ENCODE data around the gene EFCAB7. TPM values are rescaled to one million over a fixed set of nuclear protein-coding genes. Genes with fewer than 3 reads are reported as not detected.

Gene EFCAB7
- total RNA-seq, 1 donor from 2014 or later, result 20.4 TPM

GRCh38 chr1:63509718-63510117 lies 13.6 kb upstream of the EFCAB7 start:
- no peak overlapping the region for H3K4me2 ChIP-seq
- peaks cover 17% of the 10 kb centered on the region for H3K79me2 ChIP-seq (ENCODE audit: low read depth)
- Mint-ChIP-seq H3K9me3 (peaks cover 13% of the 10 kb centered on the region), H3K27me3 (ENCODE audit: insufficient read depth, low read depth) (peaks cover 2% of the 10 kb centered on the region), H3K36me3 (peaks cover 26% of the 10 kb centered on the region), H3K4me1 (no peaks in the 10 kb centered on the region), H3K4me3 (no peak overlapping the region), H3K27ac (no peak overlapping the region)
- no peak for TF ChIP-seq EZH2 (IDR thresholded peaks at IDR 0.05)
- TF ChIP-seq EZH2phosphoT487 (IDR thresholded peaks at IDR 0.05), result no peak
- no peak for TF ChIP-seq CTCF (IDR thresholded peaks at IDR 0.05)
- H3K4me3 ChIP-seq, result no peak overlapping the region
- no peaks in the 10 kb centered on the region for H3K4me1 ChIP-seq
- H3K36me3 ChIP-seq, result peaks cover 15% of the 10 kb centered on the region
- no peak for DNase-seq (ENCODE audit: low spot score)
- peaks cover 11% of the 10 kb centered on the region for H3K9me3 ChIP-seq (ENCODE audit: low read depth)
- H2AFZ ChIP-seq (replicated peaks), result no peak overlapping the region
- H3F3A ChIP-seq (ENCODE audit: low read depth), result no peaks in the 10 kb centered on the region
- H4K20me1 ChIP-seq (ENCODE audit: low read depth), result no peaks in the 10 kb centered on the region
- H3K27me3 ChIP-seq, result no peaks in the 10 kb centered on the region
- H3K27ac ChIP-seq, result no peak overlapping the region
- no peak overlapping the region for H3K9ac ChIP-seq

- Mint-ChIP-seq H3K27me3 (ENCODE audit: insufficient read depth, low read depth) (peaks cover 2% of the 10 kb centered on the region), H3K9me3 (peaks cover 14% of the 10 kb centered on the region)
Observed at GRCh38 chr1:63512584-63512983, 10.7 kb upstream of the EFCAB7 start.

GRCh38 chr1:63516629-63517028 lies 6.7 kb upstream of the EFCAB7 start:
- Mint-ChIP-seq H3K27ac (no peak overlapping the region), H3K4me3 (no peak overlapping the region), H3K4me1 (no peaks in the 10 kb centered on the region), H3K36me3 (peaks cover 9% of the 10 kb centered on the region), H3K9me3 (peaks cover 12% of the 10 kb centered on the region), H3K27me3 (ENCODE audit: insufficient read depth, low read depth) (peaks cover 2% of the 10 kb centered on the region)
- no peaks in the 10 kb centered on the region for H3K4me1 ChIP-seq
- H3K4me3 ChIP-seq, result no peak overlapping the region
- no peak for DNase-seq (ENCODE audit: low spot score)
- no peaks in the 10 kb centered on the region for H3F3A ChIP-seq (ENCODE audit: low read depth)
- H3K4me2 ChIP-seq, result no peak overlapping the region
- no peak overlapping the region for H3K9ac ChIP-seq
- TF ChIP-seq EZH2 (IDR thresholded peaks at IDR 0.05) (no peak), EZH2phosphoT487 (IDR thresholded peaks at IDR 0.05) (no peak), CTCF (IDR thresholded peaks at IDR 0.05) (no peak)
- H3K27me3 ChIP-seq, result no peaks in the 10 kb centered on the region
- H4K20me1 ChIP-seq (ENCODE audit: low read depth), result no peaks in the 10 kb centered on the region
- no peak overlapping the region for H3K27ac ChIP-seq
- H3K9me3 ChIP-seq (ENCODE audit: low read depth), result peaks cover 11% of the 10 kb centered on the region
- H3K36me3 ChIP-seq, result no peaks in the 10 kb centered on the region
- no peak overlapping the region for H2AFZ ChIP-seq (replicated peaks)
- peaks cover 49% of the 10 kb centered on the region for H3K79me2 ChIP-seq (ENCODE audit: low read depth)

More at GRCh38 chr1:63512584-63512983, 10.7 kb upstream of the EFCAB7 start:
- Histone ChIP-seq H3K36me3 (peaks cover 12% of the 10 kb centered on the region), H3K4me1 (no peaks in the 10 kb centered on the region), H3K79me2 (ENCODE audit: low read depth) (peaks cover 27% of the 10 kb centered on the region), H4K20me1 (ENCODE audit: low read depth) (no peaks in the 10 kb centered on the region), H3K27ac (no peak overlapping the region), H3F3A (ENCODE audit: low read depth) (no peaks in the 10 kb centered on the region), H3K9ac (no peak overlapping the region), H2AFZ (replicated peaks) (no peak overlapping the region), H3K4me2 (no peak overlapping the region), H3K4me3 (no peak overlapping the region), H3K27me3 (no peaks in the 10 kb centered on the region), H3K9me3 (ENCODE audit: low read depth) (peaks cover 11% of the 10 kb centered on the region)
- Mint-ChIP-seq H3K4me1 (no peaks in the 10 kb centered on the region), H3K36me3 (peaks cover 12% of the 10 kb centered on the region), H3K4me3 (no peak overlapping the region), H3K27ac (no peak overlapping the region)
- no peak for TF ChIP-seq CTCF (IDR thresholded peaks at IDR 0.05)
- no peak for TF ChIP-seq EZH2phosphoT487 (IDR thresholded peaks at IDR 0.05)
- TF ChIP-seq EZH2 (IDR thresholded peaks at IDR 0.05), result no peak
- DNase-seq (ENCODE audit: low spot score), result no peak
